Measurements from ENCODE around the gene SGIP1. TPM values are rescaled to one million over a fixed set of nuclear protein-coding genes. Genes with fewer than 3 reads are reported as not detected.

The SGIP1 gene, protein sequence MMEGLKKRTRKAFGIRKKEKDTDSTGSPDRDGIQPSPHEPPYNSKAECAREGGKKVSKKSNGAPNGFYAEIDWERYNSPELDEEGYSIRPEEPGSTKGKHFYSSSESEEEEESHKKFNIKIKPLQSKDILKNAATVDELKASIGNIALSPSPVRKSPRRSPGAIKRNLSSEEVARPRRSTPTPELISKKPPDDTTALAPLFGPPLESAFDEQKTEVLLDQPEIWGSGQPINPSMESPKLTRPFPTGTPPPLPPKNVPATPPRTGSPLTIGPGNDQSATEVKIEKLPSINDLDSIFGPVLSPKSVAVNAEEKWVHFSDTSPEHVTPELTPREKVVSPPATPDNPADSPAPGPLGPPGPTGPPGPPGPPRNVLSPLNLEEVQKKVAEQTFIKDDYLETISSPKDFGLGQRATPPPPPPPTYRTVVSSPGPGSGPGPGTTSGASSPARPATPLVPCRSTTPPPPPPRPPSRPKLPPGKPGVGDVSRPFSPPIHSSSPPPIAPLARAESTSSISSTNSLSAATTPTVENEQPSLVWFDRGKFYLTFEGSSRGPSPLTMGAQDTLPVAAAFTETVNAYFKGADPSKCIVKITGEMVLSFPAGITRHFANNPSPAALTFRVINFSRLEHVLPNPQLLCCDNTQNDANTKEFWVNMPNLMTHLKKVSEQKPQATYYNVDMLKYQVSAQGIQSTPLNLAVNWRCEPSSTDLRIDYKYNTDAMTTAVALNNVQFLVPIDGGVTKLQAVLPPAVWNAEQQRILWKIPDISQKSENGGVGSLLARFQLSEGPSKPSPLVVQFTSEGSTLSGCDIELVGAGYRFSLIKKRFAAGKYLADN
- not detected in 2 replicates for total RNA-seq

DNA sequence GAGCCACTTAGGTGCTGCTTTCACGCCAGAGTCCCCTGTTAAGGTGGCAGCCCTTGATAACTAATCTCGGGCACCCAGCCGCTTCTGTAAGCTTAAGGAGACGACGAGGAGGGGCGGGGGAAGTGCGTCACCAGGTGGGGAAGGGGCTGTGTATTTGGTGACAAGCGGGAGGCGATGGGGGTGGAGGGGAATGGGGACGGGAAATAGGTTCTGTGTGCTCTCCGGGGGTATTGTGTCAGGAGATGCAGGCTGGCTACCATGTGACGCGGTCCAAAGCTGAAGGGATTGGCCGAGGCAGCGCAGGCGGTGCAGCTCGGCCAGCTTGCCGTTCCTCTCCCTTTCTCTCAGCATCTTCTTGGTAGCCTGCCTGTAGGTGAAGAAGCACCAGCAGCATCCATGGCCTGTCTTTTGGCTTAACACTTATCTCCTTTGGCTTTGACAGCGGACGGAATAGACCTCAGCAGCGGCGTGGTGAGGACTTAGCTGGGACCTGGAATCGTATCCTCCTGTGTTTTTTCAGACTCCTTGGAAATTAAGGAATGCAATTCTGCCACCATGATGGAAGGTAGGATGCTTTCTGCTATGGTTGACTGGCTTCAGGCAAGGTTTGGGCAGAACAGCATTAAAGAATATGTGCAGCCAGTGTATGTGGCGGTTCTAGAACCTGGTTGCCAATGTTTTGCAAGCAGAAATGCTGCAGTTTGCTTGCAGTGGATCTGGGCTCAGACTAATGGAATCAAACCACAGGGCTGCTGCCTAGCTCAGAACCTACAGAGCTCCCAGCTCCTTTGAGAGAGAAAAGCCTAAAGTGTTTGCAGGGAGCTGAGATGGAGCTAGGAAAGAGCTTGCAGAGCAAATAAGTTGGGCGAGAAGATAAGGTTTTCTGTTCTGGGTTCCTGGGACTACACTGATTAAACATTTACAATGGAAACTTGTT, at the start of gene SGIP1:
SGIP1 (plus strand) TSS at position 350 of the 937 bp plus-strand sequence; CDS start at position 556, 206 bp downstream.

DNA sequence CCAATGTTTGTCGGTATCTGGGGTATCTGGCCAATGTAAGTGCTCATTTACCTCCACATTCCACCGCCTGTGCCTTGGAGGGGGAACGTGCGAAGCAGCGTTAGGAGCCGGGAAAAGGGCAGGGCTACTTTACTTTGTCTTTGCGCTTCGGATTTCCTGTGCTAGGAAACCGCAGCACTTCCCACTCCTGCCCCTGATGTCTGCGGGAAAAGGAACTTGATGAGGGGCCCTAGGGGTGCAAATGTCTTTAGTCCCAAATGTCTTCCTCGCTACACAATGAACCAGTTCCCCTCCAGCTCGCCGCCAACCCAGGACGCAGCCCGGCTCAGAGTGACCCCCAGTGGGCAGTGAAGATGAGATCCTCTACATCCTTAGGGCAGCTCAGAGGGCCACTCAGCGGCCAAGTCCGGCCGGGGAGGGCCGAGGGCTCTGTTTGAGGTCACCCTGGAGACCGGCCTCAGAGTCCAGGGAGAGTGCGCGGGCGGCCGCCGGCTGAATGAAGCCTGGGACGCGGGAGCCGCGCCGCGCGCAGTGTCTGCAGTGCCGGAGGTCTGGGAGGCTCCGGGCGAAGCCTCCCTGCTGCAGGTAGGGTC, 218.1 kb downstream of the SGIP1 start, which contains the start of gene DYNLT5:
DYNLT5 (plus strand) TSS at position 460 of the 593 bp plus-strand sequence. CDS start 2,200 bp downstream, outside the sequence.

Other genes starting within 250 kb of the SGIP1 start
- not detected in 2 replicates for gene DYNLT5, start 218.3 kb downstream of the SGIP1 start, total RNA-seq